Glomerular visceral epithelial cell (primary cell): ENCODE results near the gene DIS3L2.
"Not testable (repeated sequence)": the region's sequence is repeated elsewhere in the genome, so short reads cannot be mapped to it uniquely, and the experiment has no call there.

Experiments used
- DNase-seq: peaks from one replicate; pipeline ENCODE4 v3.0.0-alpha.2; 2016; ENCODE audit errors: extremely low spot score

The DIS3L2 gene

GRCh38 chr2:232345251-232345650 lies 383.7 kb downstream of the DIS3L2 start:
- DNase-seq: no peak

DNA sequence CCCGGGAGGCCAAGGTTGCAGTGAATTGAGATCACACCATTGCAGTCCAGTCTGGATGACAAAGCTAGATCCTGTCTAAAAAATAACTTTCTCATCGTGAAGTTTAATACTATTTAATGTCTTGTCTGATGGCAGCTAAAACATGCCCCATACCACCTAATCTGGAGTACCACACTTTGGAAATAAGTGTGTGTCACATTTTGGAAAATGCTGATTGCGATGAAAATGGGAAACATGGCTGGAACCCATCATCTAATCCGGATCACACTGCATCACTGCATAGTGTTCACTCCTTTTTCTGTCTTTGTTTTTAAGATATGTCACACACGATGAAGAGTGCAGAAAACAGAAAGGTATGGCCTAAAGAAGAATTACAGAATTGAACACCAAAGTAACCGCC lies 385.9 kb downstream of the DIS3L2 start:
- DNase-seq: no peak

DNA sequence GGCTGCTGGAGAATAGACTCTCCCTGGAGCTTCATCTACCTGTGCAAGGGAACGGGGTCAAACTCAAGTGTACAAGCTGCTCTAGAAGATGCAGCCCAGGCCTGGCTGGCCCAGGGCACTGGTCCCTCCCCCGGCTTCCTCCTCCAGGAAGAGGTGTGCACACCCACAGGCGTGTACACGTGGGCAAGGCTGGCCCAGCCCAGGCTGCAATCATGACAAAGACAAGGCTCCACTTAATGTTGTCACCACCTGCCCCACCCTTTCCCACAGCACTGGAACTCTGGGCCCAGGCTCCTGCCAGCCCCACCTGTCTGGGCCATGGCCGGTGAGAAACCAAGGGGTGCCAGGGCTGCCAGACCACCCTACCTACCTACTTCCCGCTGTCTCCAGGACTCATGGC lies 387.4 kb downstream of the DIS3L2 start:
- DNase-seq: no peak

- no peak for DNase-seq
Measured at GRCh38 chr2:232349546-232349945, 388.0 kb downstream of the DIS3L2 start.

DNA sequence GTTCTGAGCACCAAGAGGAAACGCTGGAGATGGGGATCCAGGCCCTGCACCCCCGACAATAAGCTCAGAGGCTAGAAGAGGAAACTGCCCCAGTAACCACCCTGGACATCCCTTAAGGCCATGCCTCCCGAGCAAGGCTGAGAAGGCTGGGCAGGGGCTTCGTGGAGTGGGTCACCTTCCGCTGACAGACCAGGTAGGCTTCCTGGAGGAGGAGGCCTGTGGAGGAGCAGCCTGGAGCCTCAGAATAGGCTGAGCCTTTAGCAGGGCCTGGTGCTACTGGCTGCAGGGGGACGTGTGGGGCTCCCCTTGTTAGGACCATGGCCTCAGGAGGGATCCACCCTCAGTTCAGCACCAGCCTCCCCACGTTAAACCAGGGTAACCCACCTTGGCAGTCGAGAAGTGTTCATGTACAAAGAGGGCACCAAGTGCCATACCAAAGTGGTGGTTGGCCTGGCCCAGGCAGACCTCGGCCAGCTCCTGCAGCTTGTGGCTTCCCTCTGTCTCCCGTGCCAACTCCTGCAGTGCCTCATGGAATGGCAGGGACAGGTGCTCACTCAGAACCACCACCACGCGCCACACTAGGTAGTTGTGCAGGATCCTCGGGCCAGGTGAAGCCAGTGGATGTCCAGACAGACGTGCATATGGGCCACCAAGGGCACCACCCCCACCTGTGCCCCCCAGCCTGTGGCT lies 388.6 kb downstream of the DIS3L2 start:
- no peak for DNase-seq

- DNase-seq: no peak
Measured at GRCh38 chr2:232350804-232351685, 389.5 kb downstream of the DIS3L2 start.

GRCh38 chr2:232351686-232352510 lies 390.4 kb downstream of the DIS3L2 start:
- no peak for DNase-seq

DNA sequence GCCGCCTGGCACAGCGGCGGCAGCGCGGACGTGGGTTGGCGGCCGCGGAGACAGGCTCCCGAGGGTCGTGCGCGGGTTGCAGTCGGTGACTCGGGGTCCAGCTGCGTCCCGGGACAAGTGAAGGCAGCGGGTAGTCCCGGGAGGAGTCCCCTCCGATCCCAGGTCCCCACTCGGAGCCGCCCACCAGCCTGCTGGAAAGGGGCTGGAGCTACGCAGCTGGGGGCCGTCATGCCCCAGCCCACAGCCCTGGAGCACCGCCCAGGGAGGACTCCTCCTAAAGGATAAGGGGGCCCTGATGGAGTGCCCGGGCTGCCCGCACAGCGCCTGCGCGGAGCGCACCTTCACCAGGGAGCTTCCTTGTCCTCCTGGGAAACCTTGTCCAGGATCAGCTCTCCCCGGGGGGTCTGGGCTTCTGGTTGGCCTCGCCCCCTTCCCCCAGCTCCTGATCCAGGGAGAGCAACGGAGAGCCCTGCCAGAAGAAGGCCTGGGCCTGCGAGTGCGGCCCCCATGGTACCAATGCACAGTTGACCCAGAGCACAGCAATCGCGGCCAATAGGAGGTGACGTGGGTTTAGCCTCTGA lies 391.1 kb downstream of the DIS3L2 start:
- no peak for DNase-seq

- DNase-seq: no peak
Measured at GRCh38 chr2:232353096-232353495, 391.6 kb downstream of the DIS3L2 start.

DNA sequence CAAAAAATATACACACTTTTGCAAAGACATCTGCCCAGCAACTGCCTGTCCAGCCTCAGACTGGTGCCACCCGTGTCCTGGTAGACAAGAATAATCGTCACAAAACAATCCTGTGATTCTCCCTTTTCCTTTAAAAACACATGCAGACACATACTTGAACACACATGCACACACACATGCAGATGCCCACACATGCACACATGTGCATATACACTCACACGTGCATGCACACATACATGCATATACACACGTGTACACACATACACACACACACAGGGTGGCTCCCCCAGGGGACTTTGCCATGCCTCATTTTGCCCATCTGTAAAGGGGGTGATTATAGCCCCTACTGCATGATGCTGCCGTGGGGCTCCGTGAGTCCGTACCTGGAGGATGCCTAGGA lies 392.1 kb downstream of the DIS3L2 start:
- no peak for DNase-seq

GRCh38 chr2:232354069-232354468 lies 392.6 kb downstream of the DIS3L2 start:
- no peak for DNase-seq

- DNase-seq: no peak
Measured at GRCh38 chr2:232361646-232362045, 400.1 kb downstream of the DIS3L2 start.

DNA sequence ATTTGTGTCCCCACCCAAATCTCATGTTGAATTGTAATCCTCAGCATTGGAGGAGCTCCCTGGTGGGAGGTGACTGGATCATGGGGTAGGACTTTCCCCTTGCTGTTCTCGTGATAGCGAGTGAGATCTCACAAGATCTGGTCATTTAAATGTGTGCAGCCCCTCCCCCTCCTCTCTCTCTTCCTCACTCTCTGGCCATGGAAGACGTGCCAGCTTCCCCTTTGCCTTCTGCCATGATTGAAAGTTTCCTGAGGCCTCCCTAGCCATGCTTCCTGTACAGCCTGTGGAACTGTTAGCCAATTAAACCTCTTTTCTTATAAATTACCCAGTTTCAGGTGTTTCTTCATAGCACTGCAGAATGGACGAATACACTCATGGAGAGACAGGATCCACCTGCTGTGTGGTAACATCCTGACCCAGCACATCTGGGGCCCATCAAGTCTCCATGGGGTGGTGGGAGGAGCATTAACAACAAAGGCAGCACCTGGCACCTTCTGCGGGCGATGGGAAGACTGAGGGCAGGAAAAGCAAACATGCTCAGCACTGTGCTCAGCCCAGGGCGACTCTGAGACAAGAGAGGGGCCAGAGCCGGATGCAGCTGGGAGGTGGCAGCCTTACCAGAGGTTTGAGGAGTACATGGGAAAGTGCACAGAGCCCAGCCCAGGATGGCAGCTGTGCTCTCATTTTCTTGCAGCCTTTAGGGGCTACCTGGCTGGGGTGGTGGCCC lies 400.8 kb downstream of the DIS3L2 start:
- DNase-seq: no peak

DNA sequence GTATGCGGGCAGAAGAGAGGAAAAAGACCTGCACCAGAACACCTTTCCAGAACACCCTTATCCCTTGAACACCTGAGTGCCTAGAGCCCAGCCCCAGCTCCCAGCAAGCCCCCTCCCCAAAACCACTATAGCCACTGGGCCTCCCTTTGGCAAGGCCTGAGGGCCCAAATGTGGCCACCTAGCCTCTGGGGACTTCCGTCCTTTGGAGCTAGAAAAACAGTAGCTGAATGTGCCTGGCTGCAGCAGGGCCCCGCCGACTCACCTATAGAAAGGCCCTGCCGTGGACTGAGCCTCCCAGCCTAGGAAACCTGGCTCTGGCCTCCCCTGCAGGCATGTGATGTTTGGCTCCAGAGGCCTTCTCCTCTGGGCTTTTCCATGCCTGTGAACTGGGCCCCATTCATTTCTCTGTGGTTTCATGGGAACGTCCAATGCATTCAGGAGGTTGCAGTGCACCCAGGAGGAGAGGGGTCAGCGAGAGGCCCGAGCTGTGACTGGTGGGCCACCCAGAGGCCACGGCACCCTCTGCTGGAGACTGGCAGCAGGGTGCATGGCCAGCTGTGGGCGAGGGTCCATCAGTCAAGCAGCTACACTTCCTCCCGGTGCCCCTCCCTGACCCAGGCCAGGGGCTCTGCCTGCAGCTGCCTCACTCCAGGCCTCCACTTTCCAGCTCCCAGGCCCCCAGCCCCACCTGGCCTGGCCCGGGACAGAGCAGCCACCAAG lies 401.7 kb downstream of the DIS3L2 start:
- DNase-seq: not testable (repeated sequence)

DNA sequence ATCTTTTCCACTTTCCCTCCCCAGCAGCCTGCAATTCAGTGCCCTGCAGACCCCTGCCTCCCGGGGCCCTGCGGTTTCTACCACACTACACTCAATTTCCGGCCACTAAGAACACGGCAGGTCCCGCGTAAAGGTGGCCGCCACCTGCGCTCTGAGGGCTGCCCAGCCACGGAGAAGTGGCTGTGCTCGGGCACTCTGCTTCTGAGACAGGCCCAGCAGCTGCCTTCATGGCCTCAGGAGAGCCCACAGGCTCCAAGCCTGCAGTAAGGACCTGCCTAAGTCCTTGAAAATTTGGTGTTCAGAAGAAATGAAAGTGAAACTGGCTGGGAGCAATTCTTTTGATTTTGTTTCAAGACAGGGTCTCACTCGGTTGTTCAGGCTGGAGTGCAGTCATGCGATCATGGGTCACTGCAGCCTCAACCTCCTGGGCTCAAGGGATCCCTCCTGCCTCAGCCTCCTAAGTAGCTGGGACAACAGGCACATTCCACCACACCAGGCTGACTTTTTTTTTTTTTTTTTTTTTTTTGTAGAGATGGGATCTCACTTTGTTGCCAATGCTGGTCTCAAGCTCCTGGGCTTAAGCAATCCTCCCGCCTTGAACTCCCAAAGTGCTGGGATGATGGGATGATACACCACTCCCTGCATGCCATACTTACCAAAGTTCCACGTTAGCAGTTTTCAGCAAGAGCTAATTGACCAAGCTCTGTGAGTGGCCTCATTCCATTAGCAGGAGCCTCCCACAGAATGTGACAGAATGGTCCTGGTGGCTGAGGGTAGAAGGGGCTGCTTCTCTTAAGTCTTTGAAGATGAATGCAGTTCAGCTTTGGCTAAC lies 402.5 kb downstream of the DIS3L2 start:
- DNase-seq: no peak

DNA sequence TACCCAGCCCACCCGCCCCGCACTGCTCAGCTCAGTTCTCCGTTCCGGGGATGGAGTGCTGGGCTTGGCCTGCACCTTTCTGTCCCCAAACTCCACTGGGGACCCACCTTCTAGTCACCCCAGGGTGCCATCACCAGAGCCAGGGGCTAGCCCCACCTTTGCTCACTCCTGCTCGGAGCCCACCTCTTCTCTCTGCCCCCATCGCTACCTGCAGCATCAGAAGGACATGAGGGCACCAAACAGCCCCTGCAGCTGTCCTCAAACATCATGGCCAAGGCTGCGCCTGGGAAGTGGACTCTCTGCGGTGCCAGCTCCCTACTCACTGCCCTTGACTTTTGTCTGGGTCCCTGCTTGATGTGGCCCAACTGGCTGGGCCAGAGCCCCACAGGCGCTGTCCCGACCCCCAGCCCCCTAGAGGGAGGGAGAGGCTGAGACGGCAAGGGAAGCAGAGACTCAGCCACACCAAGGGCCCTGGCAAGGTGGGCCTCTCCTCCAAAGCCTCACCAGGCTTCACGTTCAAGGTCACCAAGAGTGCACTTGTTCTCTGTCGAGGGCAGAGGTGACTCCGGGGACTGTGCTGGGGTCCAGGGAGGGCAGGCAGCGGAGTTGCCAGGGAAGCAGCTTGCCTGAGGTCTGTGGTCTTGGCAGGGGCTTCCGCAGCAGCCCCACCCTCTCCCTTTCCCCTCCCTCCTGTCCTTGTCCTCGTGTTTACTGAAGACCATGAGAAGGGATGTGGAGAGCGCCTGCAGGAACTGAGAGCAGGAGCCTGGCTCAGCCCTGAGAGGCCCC lies 403.5 kb downstream of the DIS3L2 start:
- DNase-seq: not testable (repeated sequence)

- peak; percentile 78 for DNase-seq
Measured at GRCh38 chr2:232365621-232366321, 404.3 kb downstream of the DIS3L2 start.

DNA sequence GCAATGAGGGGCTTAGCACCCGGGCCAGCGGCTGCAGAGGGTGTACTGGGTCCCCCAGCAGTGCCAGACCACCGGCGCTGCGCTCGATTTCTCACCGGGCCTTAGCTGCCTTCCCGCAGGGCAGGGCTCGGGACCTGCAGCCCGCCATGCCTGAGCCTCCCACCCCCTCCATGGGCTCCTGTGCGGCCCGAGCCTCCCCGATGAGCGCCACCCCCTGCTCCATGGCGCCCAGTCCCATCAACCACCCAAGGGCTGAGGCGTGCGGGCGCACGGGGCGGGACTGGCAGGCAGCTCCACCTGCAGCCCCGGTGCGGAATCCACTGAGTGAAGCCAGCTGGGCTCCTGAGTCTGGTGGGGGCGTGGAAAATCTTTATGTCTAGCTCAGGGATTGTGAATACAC lies 404.9 kb downstream of the DIS3L2 start:
- DNase-seq: not testable (repeated sequence)
